H1 (cell line): ENCODE results near the gene CDR2. TPM values are rescaled to one million over a fixed set of nuclear protein-coding genes. Genes with fewer than 3 reads are reported as not detected.
A peak's percentile ranks its signal among the peaks of the same experiment; 100 is the strongest.

Experiments
- BACH1 ChIP-seq: IDR thresholded peaks from 2 replicates; pipeline ENCODE4 v1.6.1; 2012; ENCODE audit warnings: low read length, improper control_type of control experiment
- CBX8 ChIP-seq: fragments of 300-800, 300-1000 bp; sonication (generic); IDR thresholded peaks from 2 replicates; pipeline ENCODE4 v1.7.1; 2016; ENCODE audit warnings: low read depth, low read length, borderline replicate concordance
- CEBPB ChIP-seq: IDR thresholded peaks from 2 replicates; pipeline ENCODE4 v1.6.1; 2012; ENCODE audit warnings: low read depth, low read length
- CHD2 ChIP-seq: IDR thresholded peaks from 2 replicates; pipeline ENCODE4 v1.6.1; 2012; ENCODE audit warnings: low read length, improper control_type of control experiment
- CTBP2 ChIP-seq: IDR thresholded peaks from 2 replicates; pipeline ENCODE4 v1.7.0; 2011; ENCODE audit warnings: borderline replicate concordance, mild to moderate bottlenecking, moderate library complexity, mixed read lengths, low read length; ENCODE audit not compliant: insufficient read depth, insufficient read length
- EP300 ChIP-seq, 2 experiments: IDR thresholded peaks; 1 replicate in 1 of 2; 2 replicates in 1 of 2; pipeline ENCODE4 v1.6.1; 2011 to 2012; ENCODE audit warnings: low read depth in 2 of 2, low read length in 2 of 2, mild to moderate bottlenecking in 2 of 2, borderline replicate concordance in 1 of 2, inconsistent platforms in 1 of 2, moderate library complexity in 1 of 2
- GTF2F1 ChIP-seq: IDR thresholded peaks from 2 replicates; pipeline ENCODE4 v1.6.1; 2012; ENCODE audit warnings: low read depth, low read length, improper control_type of control experiment, borderline replicate concordance
- HDAC2 ChIP-seq, 2 experiments: fragments of 300-600 bp in 1 of 2; sonication (generic) in 1 of 2; IDR thresholded peaks; 2 replicates each; pipeline ENCODE4 v1.6.1; 2011 to 2012; ENCODE audit warnings: low read depth in 2 of 2, low read length in 2 of 2, mild to moderate bottlenecking in 2 of 2, moderate library complexity in 2 of 2, borderline replicate concordance in 1 of 2, inconsistent platforms in 1 of 2
- MAFK ChIP-seq: IDR thresholded peaks from 2 replicates; pipeline ENCODE4 v1.6.1; 2012; ENCODE audit warnings: low read depth, mild to moderate bottlenecking, improper control_type of control experiment, low read length
- NANOG ChIP-seq: IDR thresholded peaks from 2 replicates; pipeline ENCODE4 v1.6.1; 2011; ENCODE audit warnings: low read length, low read depth, mild to moderate bottlenecking, inconsistent platforms; ENCODE audit not compliant: insufficient read depth, poor library complexity, severe bottlenecking
- PHF8 ChIP-seq: fragments of 200-600 bp; sonication (generic); conservative IDR thresholded peaks from 2 replicates; pipeline ENCODE4 v1.7.1; 2012; ENCODE audit warnings: low read depth, mild to moderate bottlenecking, inconsistent platforms, low read length, moderate library complexity
- POU5F1 ChIP-seq: IDR thresholded peaks from 2 replicates; pipeline ENCODE4 v1.6.1; 2011; ENCODE audit warnings: low read depth, mild to moderate bottlenecking, low read length, moderate library complexity
- RFX5 ChIP-seq: IDR thresholded peaks from 2 replicates; pipeline ENCODE4 v1.6.1; 2011; ENCODE audit warnings: low read depth, low read length, improper control_type of control experiment, borderline replicate concordance
- RXRA ChIP-seq: IDR thresholded peaks from 2 replicates; pipeline ENCODE4 v1.6.1; 2011; ENCODE audit warnings: low read depth, mild to moderate bottlenecking, low read length, moderate library complexity; ENCODE audit not compliant: insufficient read depth
- SIN3A ChIP-seq, 2 experiments: IDR thresholded peaks in 1 of 2; conservative IDR thresholded peaks in 1 of 2; 2 replicates each; pipeline ENCODE4 v1.6.1; 2011 to 2012; ENCODE audit warnings: low read length in 2 of 2, improper control_type of control experiment in 1 of 2, low read depth in 1 of 2, mild to moderate bottlenecking in 1 of 2
- TAF1 ChIP-seq: IDR thresholded peaks from 2 replicates; pipeline ENCODE4 v1.6.1; 2011; ENCODE audit warnings: mild to moderate bottlenecking, low read depth, low read length
- TAF7 ChIP-seq: optimal IDR thresholded peaks from 2 replicates; pipeline ENCODE3; 2011; ENCODE audit warnings: low read depth, mild to moderate bottlenecking, inconsistent platforms, low read length, moderate library complexity, borderline replicate concordance
- YY1 ChIP-seq: IDR thresholded peaks from 2 replicates; pipeline ENCODE4 v1.6.1; 2011; ENCODE audit warnings: low read depth, mild to moderate bottlenecking, low read length
- polyA plus RNA-seq, 7 experiments: library from polyadenylated mRNA; depleted of rRNA in 3 of 7; stranded (reverse) in 5 of 7; unstranded in 2 of 7; fragments of >200 nt in 5 of 7; fragments of 200-250 nt in 2 of 7; gene quantifications; 1 replicate in 5 of 7; 2 replicates in 1 of 7; 4 replicates in 1 of 7; pipeline versions ENCODE4 v1.2.1 to v1.2.3, GENCODE V29; 2011 to 2013; ENCODE audit warnings: missing spikeins in 2 of 7, mixed read lengths in 2 of 7
- total RNA-seq: library from RNA; stranded (reverse); fragmentation: NEBNext Ultra II Directional; extraction: Animal tissue kit (Norgen Biotek cat#: 25700); gene quantifications from 2 replicates; pipeline ENCODE4 v1.2.1, GENCODE V29; 2021
- TF ChIP-seq, protein P1 (sequence below): IDR thresholded peaks from 2 replicates; pipeline ENCODE4 v1.6.1; 2011; ENCODE audit warnings: low read length, improper control_type of control experiment

CDR2 gene
- total and polyA plus RNA-seq, 2 of the 8 experiments (the other 6 are each of a cell fraction or from before 2014, with no cell fraction given) = 16.3 to 34.9 TPM

DNA sequence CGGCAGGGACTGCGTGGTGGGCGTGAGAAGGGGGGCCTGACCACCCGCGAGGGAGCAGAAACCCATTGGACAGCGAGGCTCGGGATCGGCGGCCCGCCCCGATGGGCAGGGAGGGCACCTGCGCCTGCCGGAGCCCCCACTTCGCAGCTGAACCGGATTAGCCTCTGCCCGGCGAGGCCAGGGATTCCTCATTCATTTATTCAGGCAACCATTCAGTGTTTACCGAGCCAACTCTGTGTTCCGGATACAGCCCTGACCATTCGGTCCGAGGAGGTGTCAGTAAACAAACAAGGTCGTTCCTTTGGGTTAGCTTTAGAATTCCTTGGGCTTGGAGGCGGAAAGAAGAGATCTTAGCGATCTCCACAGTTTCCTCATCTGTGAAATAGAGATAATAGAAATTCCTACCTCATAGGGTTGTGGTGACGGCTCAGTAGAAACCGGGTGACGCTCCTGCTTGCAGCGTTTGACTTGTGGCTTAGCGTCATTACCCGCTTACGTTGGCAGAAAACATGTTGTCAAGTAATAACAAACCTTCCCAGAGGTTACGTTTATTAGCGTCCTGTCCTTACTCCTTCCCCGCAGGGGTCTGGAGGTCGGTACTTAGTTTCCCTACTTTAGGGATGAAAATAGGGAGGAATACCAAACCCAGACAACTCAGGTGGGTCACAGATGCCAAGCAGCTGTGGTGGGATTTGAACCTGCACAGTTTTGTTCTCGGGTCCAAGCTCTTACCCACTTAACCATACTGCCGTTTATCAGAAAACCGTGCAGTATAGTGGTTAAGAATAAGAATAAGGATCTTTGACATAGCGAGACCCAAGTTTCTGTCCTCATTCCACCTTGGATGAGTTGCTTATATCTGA lies 76.3 kb downstream of the CDR2 start (continued):
- TF ChIP-seq HDAC2 (IDR thresholded peaks at IDR 0.05; ENCODE audit: borderline replicate concordance in 1 of 2, low read depth in 2 of 2, low read length in 2 of 2) (peak in 1 of 2 experiments; percentile 25; a peak in 2 of 4 replicates), TAF7 (peak; percentile 49), SIN3A (conservative IDR thresholded peaks at IDR 0.05 in 1 of 2, IDR thresholded peaks at IDR 0.05 in 1 of 2; ENCODE audit: low read depth in 1 of 2, low read length in 2 of 2) (peak in 1 of 2 experiments; percentile 76; a peak in 1 of 4 replicates), NANOG (no peak), POU5F1 (no peak), RFX5 (no peak), TAF1 (no peak), GTF2F1 (no peak), MAFK (no peak), RXRA (no peak), CBX8 (no peak), EP300 (IDR thresholded peaks at IDR 0.05; ENCODE audit: borderline replicate concordance in 1 of 2, low read depth in 2 of 2, low read length in 2 of 2) (no peak), CEBPB (no peak), CTBP2 (peak; percentile 15), BACH1 (no peak), PHF8 (no peak), YY1 (0 out of 2 replicates have a peak, but pooled peaks have one; percentile 14), CHD2 (no peak)
- TF ChIP-seq, protein P1, sequence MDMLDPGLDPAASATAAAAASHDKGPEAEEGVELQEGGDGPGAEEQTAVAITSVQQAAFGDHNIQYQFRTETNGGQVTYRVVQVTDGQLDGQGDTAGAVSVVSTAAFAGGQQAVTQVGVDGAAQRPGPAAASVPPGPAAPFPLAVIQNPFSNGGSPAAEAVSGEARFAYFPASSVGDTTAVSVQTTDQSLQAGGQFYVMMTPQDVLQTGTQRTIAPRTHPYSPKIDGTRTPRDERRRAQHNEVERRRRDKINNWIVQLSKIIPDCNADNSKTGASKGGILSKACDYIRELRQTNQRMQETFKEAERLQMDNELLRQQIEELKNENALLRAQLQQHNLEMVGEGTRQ = no peak
